Prostate gland (tissue), 2 donors: ENCODE measurements around the gene ADGRB3. TPM values are rescaled to one million over a fixed set of nuclear protein-coding genes. Genes with fewer than 3 reads are reported as not detected.

Experiments used
- DNase-seq: peaks from one replicate; pipeline ENCODE4 v3.0.0-alpha.2; 2019; ENCODE audit warnings: low spot score
- H3K27ac ChIP-seq, 2 donors: fragments of 200-600 bp; sonication (generic); 2 replicates each; pipeline ENCODE4 v1.5.1; 2017 to 2019
- H3K27me3 ChIP-seq: fragments of 200-600 bp; sonication (generic); replicated peaks from 2 replicates; pipeline ENCODE4 v1.5.1; 2019; ENCODE audit not compliant: insufficient read depth
- H3K36me3 ChIP-seq, 2 donors: fragments of 200-600 bp; sonication (generic); 1 replicate in 1 of 2; 2 replicates in 1 of 2; pipeline versions ENCODE4 v1.5.1 to v1.8.1; 2017 to 2019
- H3K4me1 ChIP-seq: fragments of 200-600 bp; sonication (generic); replicated peaks from 2 replicates; pipeline ENCODE4 v1.5.1; 2019
- H3K4me3 ChIP-seq, 2 donors: fragments of 200-600 bp; sonication (generic); 2 replicates each; pipeline ENCODE4 v1.5.1; 2017 to 2019
- H3K9me3 ChIP-seq: fragments of 200-600 bp; sonication (generic); 2 replicates; pipeline ENCODE4 v1.5.1; 2017
- POLR2A ChIP-seq: fragments of 450-650 bp; IDR thresholded peaks from one replicate; pipeline ENCODE4 v1.6.1; 2016; ENCODE audit warnings: antibody characterized with exemption, mild to moderate bottlenecking
- POLR2AphosphoS5 ChIP-seq: sonication (generic); formaldehyde crosslinking; IDR thresholded peaks from one replicate; pipeline ENCODE4 v1.6.1; 2017; ENCODE audit warnings: antibody characterized with exemption
- WGBS: methylation state at CpG from one replicate; pipeline ENCODE4 v1.1.5; 2018; 5-methylcytosine and 5-hydroxymethylcytosine counted together
- intact Hi-C: fragments of 100-400 bp; cut with DNase I; formaldehyde crosslinking; loops from one replicate; pipeline ENCODE4 v1.14.2; 2022
- total RNA-seq, 2 donors: library from RNA; depleted of rRNA; stranded (reverse); fragments of >200 nt; gene quantifications; one replicate each; pipeline ENCODE4 v1.1.0, GENCODE V29; 2016
- TF ChIP-seq, protein P1 (sequence below), 4 experiments: fragments of 200-600 bp in 2 of 4; fragments of 450-650 bp in 2 of 4; sonication (generic) in 2 of 4; IDR thresholded peaks; 1 replicate in 3 of 4; 2 replicates in 1 of 4; pipeline ENCODE4 v1.5.1; 2016 to 2019; ENCODE audit warnings: antibody characterized with exemption in 4 of 4, mild to moderate bottlenecking in 2 of 4, moderate library complexity in 2 of 4

ADGRB3 gene
- total RNA-seq, 2 donors from 2014 or later = 0.59 to 3.1 TPM

DNA sequence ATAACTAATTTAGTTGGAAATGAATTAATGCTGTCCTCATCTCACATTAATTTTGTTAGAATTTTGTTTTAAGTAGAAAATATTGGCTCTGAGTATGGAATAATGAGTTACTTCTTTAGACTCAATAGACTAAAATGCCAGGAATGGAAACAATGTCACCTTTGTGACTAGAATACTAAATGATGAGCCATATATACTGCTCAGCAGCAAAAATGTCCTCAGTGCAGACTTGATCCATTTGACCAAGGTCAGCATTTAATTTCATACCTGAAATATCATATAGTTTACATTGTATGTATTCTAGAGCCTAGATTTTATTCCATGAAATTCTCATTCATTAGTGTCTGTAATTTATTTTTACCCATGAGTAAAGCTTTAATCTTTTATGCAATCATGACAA is 217.7 kb downstream of the ADGRB3 start:
- H3K36me3 ChIP-seq = no peaks in the 10 kb centered on the region
- intact Hi-C loops = no loop called here

DNA sequence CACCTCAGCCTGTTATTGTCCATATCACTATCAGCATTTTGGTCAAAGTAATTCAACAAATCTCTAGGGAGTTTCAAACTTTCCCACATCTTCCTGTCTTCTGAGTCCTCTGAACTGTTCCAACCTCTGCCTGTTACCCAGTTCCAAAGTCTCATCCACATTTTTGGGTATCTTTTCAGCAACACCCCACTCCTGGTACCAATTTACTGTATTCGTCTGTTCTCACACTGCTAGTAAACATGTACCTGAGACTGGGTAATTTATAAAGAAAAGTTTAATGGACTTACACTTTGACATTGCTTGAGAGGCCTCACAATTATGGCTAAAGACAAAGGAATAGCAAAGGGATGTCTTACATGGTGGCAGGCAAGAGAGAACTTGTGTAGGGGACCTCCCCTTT is 224.2 kb downstream of the ADGRB3 start:
- 82% methylated on average over 1 of the region's 1 CpG for WGBS

More for the DNA sequence above, 217.7 kb downstream of the ADGRB3 start:
- H3K4me1 ChIP-seq = no peaks in the 10 kb centered on the region
- DNase-seq = no peak
- H3K4me3 ChIP-seq = no peak overlapping the region
- no peaks in the 10 kb centered on the region for H3K27me3 ChIP-seq
- TF ChIP-seq POLR2AphosphoS5 (no peak), POLR2A (no peak)
- TF ChIP-seq, protein P1, sequence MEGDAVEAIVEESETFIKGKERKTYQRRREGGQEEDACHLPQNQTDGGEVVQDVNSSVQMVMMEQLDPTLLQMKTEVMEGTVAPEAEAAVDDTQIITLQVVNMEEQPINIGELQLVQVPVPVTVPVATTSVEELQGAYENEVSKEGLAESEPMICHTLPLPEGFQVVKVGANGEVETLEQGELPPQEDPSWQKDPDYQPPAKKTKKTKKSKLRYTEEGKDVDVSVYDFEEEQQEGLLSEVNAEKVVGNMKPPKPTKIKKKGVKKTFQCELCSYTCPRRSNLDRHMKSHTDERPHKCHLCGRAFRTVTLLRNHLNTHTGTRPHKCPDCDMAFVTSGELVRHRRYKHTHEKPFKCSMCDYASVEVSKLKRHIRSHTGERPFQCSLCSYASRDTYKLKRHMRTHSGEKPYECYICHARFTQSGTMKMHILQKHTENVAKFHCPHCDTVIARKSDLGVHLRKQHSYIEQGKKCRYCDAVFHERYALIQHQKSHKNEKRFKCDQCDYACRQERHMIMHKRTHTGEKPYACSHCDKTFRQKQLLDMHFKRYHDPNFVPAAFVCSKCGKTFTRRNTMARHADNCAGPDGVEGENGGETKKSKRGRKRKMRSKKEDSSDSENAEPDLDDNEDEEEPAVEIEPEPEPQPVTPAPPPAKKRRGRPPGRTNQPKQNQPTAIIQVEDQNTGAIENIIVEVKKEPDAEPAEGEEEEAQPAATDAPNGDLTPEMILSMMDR (IDR thresholded peaks at IDR 0.05) = no peak
- no peak overlapping the region for H3K27ac ChIP-seq
- no peaks in the 10 kb centered on the region for H3K9me3 ChIP-seq

DNA sequence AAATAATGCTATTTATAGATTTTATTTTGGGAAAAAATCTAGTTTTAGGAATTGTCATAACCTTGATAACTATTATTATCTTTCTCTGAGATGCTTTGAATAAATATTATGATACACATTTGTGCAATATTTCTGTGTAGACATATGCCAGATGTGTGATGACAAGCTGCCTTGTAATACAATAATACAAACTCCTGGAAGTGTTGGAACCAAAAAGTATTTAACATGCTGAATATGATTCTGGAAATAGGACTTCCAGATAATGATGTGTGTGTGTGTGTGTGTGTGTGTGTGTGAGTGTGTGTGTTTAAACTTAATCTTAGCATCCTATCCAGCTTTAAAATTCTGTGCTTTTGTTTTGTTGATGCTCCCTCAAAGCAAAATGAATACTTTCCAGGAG is 233.6 kb downstream of the ADGRB3 start:
- DNase-seq = no peak
- H3K4me1 ChIP-seq = no peaks in the 10 kb centered on the region
- H3K9me3 ChIP-seq = no peaks in the 10 kb centered on the region
- H3K27me3 ChIP-seq = no peaks in the 10 kb centered on the region
- TF ChIP-seq POLR2AphosphoS5 (no peak), POLR2A (no peak)
- TF ChIP-seq, protein P1 (IDR thresholded peaks at IDR 0.05) = no peak
- H3K36me3 ChIP-seq = no peaks in the 10 kb centered on the region
- intact Hi-C loops = no loop called here
- H3K4me3 ChIP-seq = no peak overlapping the region
- H3K27ac ChIP-seq = no peak overlapping the region

More for the DNA sequence above, 224.2 kb downstream of the ADGRB3 start:
- Histone ChIP-seq H3K9me3 (no peaks in the 10 kb centered on the region), H3K36me3 (no peaks in the 10 kb centered on the region), H3K4me1 (no peaks in the 10 kb centered on the region), H3K27ac (no peak overlapping the region), H3K4me3 (no peak overlapping the region), H3K27me3 (no peaks in the 10 kb centered on the region)
- DNase-seq = no peak
- intact Hi-C loops = no loop called here
- TF ChIP-seq POLR2AphosphoS5 = no peak
- TF ChIP-seq, protein P1 (IDR thresholded peaks at IDR 0.05) = no peak
- TF ChIP-seq POLR2A = no peak

DNA sequence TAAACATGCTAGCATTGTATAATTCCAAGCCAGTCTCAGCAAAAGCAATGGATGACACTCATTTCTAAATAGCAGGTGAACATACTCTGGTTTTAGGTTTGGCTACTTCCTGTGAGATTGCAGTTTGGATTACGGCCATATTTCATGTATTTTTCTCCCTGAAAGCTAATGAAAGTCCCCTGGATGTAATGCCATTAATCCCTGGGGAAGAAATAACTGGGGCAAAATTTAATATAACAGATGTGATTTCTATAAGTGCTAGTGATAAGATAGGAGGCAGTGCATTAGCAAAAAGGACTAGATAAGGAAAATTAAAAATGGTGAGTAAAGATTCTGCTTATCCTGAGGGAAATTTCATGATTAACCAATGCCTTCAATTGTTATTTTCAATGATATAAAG is 238.2 kb downstream of the ADGRB3 start:
- intact Hi-C loops = no loop called here
- WGBS = 86% methylated on average over 1 of the region's 1 CpG

DNA sequence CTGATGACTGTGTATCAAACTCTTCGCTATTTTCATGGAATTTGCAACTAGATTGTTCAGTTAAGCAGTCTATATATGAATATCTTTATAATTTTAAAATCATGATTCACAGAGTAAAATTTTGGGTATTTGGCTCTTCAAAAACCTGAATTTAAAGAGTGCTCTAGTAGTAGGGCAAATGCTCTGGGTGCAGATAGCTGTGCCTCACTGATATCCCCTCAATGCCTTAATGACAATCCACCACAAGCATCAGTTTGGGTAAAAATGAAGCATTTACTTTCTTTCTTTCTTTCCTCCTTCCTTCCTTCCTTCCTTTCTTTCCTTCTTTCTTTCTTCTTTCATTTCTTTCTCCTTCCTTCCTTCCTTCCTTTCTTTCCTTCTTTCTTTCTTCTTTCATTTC is 239.7 kb downstream of the ADGRB3 start:
- Histone ChIP-seq H3K9me3 (no peaks in the 10 kb centered on the region), H3K36me3 (no peaks in the 10 kb centered on the region), H3K4me3 (no peak overlapping the region), H3K27ac (no peak overlapping the region), H3K4me1 (no peaks in the 10 kb centered on the region), H3K27me3 (no peaks in the 10 kb centered on the region)
- TF ChIP-seq POLR2AphosphoS5 = no peak
- no peak for TF ChIP-seq POLR2A
- TF ChIP-seq, protein P1 (IDR thresholded peaks at IDR 0.05) = no peak
- 95% methylated on average over 1 of the region's 1 CpG for WGBS
- no peak for DNase-seq
- intact Hi-C loops = no loop called here

More for the DNA sequence above, 238.2 kb downstream of the ADGRB3 start:
- H3K4me1 ChIP-seq = no peaks in the 10 kb centered on the region
- TF ChIP-seq POLR2AphosphoS5 (no peak), POLR2A (no peak)
- TF ChIP-seq, protein P1 (IDR thresholded peaks at IDR 0.05) = no peak
- no peak overlapping the region for H3K27ac ChIP-seq
- H3K4me3 ChIP-seq = no peak overlapping the region
- H3K36me3 ChIP-seq = no peaks in the 10 kb centered on the region
- DNase-seq = no peak
- H3K27me3 ChIP-seq = no peaks in the 10 kb centered on the region
- no peaks in the 10 kb centered on the region for H3K9me3 ChIP-seq
